GM19239 (cell line): Measurements from ENCODE around the gene MAD1L1.
A peak's percentile ranks its signal among the peaks of the same experiment; 100 is the strongest.

Experiments used
- DNase-seq: peaks from one replicate; pipeline ENCODE4 v3.0.0; 2011; ENCODE audit warnings: low spot score; ENCODE audit not compliant: insufficient read length
- FAIRE-seq: peaks from 2 replicates; lab custom pipeline; 2011; peaks lifted over from hg19 to GRCh38; lab: Jason Lieb, UNC

The MAD1L1 gene

DNA sequence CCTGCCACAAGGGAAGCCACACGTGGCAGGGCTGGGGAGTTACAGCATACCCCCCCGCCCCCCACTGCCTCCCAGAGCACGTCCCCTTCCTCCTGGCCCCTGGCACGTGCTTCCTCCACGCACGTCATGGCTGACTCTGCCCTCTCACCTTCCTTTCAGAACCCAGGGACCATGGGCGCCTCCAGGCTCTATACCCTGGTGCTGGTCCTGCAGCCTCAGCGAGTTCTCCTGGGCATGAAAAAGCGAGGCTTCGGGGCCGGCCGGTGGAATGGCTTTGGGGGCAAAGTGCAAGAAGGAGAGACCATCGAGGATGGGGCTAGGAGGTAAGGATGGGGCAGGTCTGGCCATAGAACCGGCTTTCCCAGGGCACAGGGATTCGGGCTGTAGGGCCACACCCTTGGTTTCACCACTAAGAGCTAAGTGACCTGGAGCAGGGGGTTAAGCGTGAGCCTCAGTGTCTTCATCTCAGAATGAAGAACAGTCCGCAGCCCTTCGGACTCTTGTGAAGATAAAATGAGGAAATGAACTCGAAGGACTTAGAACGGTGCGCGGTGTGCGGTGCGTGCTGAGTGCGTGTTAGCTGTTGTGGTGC, 11.8 kb upstream of the MAD1L1 start:
- no peak for FAIRE-seq
- DNase-seq = no peak

DNA sequence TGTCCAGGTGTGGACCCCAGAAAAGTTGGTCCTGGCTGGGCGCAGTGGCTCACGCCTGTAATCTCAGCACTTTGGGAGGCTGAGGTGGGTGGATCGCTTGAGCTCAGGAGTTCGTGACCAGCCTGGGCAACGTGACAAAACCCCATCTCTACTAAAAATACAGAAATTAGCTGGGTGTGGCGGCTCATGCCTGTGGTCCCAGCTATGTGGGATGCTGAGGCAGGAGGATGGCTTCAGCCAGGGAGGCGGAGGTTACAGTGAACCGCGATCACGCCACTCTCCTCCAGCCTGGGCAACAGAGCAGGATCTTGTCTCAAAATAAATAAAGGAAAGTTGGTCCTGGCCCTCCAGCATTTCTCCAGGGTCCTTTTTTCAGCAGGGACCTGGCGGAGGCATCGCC, 10.7 kb upstream of the MAD1L1 start:
- DNase-seq = no peak
- no peak for FAIRE-seq

DNA sequence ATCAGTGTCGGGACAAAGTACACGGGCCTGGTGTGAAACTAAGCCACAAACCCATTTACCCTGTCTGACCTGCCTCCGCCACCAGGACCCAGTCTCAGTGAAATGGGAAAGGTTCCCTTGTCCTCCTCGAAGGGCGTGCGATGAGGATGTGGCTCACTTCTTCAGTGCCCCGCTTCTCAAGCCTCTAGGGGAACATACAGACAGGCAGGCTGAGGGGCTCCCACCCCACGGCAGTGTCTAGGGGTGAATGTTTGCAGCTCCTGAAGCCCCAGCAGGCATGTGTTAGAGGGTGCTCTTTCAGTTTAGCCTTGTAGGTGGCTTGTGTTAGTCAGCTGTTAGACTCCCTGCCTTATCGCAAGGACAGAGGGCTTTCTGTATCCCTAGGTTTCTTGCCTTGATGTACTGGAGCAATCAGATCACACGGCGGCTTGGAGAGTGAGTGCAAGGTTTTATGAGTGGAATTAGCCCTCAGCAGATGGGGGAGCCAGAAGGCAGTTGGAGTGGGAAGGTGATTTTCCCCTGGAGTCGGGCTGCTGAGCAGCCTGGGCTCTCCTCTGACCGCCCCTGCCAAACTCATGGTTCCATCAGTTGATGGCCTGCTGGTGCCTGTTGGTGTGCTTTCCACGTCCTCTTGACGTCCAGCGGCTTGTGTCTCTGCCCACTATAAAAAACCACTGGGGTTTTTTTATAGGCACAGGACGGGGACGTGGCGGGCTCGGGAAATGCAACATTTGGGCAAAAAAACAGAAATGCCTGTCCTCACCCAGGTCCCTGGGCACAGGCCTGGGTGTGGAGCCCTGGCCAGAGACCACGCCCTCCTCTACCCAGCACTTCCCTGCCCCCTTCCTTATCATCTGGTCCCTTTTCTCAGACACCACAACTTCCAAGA, 10.0 kb upstream of the MAD1L1 start:
- DNase-seq (no peak), FAIRE-seq (peak; percentile 75)

DNA sequence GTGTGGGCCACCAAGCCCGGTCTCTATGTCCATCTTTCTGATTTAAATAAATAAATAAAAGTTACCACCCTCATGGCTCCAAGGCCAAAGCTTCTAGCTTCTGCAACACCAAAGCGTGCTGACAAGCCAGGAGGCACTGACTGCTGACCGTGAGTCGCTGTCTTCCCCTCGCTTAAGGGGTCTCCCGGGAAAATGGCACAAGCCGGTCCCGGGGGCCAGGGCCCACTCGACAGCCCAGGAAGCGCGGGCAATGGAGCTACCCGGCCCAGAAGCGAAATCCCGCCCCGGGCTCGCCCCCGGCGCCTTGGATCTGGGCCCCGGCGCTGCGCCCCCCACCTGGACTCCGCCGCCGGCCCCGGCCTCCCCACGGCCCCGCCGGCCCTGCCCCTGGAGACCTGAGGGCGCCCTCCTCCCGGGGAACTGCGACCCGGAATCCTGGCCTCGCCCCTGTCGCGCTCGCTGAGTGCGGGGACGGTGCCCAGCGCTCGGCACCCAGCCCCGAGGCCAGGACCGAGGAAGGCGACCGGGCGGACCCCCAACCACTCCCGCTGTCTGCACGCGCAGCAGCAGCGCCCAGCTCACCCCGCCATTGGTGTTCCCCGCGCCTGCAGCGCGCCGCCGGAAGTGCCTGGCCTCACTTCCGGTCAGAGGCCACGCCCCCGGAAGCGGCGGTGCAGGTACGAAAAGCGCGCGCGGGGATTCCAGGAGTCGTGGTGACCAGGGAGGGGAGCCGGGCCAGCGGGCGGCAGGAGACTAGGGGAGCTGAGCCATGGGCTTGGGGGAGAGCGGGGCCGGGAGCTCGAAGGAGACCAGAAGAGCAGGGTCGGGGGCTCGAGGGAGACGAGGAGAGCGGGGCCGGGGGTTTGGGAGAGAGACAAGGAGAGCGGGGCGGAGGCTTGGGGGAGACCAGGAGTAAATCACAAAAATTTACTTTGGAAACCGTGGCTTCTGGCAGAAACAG, 9.1 kb upstream of the MAD1L1 start, which contains the start of the genes MRM2 and NUDT1:
Gene MRM2, minus strand, starts transcription at position 626 of the 961 bp plus-strand sequence. Its CDS starts 36 bp downstream, at position 590.
Gene NUDT1, plus strand, starts transcription at position 647 of the 961 bp plus-strand sequence. CDS start 2,349 bp downstream, outside the sequence.
- DNase-seq (peak; percentile 83), FAIRE-seq (peak; percentile 91)

- DNase-seq (no peak), FAIRE-seq (no peak)
These were observed 6.5 kb upstream of the MAD1L1 start for GRCh38 chr7:2239242-2239641.

DNA sequence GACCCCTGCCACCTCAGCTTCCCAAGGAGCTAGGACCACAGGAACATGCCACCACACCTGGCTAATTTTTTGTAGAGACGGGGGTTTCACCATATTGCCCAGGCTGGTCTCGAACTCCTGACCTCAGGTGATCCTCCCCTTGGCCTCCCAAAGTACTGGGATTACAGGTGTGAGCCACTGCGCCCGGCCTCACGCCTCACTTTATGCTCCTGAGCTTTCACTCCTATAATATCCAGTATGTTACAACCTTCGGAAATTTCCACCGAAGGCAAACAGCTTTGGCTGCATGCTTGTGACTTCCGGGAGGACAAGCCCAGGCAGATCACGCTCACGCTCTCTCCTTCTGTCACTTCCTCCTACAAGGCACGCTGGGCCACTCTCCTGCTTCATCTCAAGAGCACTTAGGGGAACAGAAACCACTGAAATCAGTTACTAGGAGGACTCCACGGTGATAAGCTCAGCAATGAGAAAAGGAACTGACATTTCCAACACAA, 4.4 kb upstream of the MAD1L1 start:
- DNase-seq (peak; percentile 86), FAIRE-seq (peak; percentile 97)

GRCh38 chr7:2233926-2234325, 1.2 kb upstream of the MAD1L1 start:
- FAIRE-seq (no peak), DNase-seq (no peak)

- DNase-seq = no peak
- no peak for FAIRE-seq
These were observed 566 bp downstream of the MAD1L1 start for GRCh38 chr7:2231992-2232765.

DNA sequence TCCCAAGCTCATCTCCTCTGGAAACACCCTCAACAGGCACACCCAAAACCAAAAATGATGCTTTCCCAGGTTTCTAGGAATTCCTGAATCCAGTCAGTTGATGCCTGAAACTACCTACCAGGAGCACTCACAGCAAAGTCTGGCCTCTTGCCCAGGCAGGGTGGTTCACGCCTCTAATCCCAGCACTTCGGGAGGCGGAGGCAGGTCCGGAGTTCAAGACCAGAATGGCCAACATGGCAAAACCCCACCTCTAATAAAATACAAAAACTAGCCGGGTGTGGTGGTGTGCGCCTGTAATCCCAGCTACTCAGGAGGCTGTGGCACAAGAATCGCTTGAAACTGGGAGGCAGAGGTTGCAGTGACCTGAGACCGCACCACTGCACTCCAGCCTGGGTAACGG, 1.9 kb downstream of the MAD1L1 start:
- FAIRE-seq = no peak
- no peak for DNase-seq

- no peak for DNase-seq
- no peak for FAIRE-seq
These were observed 2.5 kb downstream of the MAD1L1 start for GRCh38 chr7:2230226-2230625.

DNA sequence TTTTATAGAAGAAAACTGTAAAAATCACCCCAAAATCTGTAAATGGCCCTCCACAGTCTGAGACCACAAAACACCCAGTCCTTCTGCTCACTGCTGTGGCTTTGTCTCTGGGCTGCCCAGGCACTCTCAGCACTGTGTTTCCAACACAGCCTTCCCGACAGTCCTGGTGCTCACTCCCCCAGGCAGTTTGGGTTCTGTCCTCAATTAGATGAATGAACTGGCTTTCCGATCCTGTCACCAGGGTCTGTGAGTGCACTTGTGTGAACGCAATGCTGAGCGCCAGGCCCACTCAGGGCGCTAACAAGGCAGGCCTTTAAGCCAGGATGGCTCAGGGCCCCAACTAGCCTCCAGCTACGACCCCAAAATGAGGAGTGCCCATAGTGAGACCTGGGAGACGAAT, 3.3 kb downstream of the MAD1L1 start:
- DNase-seq = no peak
- no peak for FAIRE-seq

GRCh38 chr7:2228921-2229320, 3.8 kb downstream of the MAD1L1 start:
- DNase-seq (no peak), FAIRE-seq (no peak)

DNA sequence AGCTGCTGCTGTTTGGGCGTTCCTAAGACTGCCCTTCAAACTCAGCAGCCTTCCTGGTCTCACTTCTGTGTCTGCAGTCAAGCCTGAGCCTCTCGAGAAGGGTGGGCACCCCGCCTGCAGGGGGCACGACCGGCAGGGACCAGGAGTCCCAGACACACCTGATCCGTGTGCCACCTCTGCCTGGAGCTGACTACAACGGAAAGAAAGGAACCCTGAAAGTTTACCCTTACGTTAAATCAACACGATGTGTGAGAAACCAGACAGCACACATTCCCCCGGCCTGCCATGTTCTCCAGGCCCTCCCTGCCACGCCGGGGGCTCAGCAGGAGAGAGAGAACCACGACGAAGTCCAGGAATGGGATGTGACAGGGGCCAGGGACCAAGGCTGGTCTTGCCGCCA, 5.0 kb downstream of the MAD1L1 start:
- FAIRE-seq (no peak), DNase-seq (no peak)

GRCh38 chr7:2225830-2226229, 6.9 kb downstream of the MAD1L1 start:
- FAIRE-seq (no peak), DNase-seq (no peak)

- DNase-seq = no peak
These were observed 7.4 kb downstream of the MAD1L1 start for GRCh38 chr7:2225336-2225735.

GRCh38 chr7:2224934-2225333, 7.8 kb downstream of the MAD1L1 start:
- no peak for FAIRE-seq
- no peak for DNase-seq

More at GRCh38 chr7:2225336-2225735, 7.4 kb downstream of the MAD1L1 start:
- no peak for FAIRE-seq

DNA sequence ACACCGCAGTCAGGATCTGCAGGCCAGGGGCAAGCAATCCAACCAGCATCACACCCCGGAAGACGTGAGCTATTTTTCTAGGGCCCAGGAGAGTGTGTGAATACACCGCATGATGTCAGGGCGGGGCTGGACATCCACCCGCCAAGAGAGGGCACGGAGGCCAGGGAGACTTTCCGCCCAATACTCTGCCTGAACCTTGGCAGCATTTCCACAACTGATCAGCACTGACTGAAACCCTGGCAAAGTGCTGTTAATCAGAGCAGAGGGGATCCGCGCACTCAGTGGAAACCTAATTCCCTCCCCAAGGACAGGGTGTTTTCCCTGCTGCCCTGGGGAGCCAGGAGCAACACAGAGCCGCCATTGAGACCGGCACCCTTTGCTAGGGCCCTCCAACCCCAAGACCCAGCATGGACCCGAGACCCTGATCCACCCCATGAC, 8.2 kb downstream of the MAD1L1 start:
- FAIRE-seq (no peak), DNase-seq (no peak)

DNA sequence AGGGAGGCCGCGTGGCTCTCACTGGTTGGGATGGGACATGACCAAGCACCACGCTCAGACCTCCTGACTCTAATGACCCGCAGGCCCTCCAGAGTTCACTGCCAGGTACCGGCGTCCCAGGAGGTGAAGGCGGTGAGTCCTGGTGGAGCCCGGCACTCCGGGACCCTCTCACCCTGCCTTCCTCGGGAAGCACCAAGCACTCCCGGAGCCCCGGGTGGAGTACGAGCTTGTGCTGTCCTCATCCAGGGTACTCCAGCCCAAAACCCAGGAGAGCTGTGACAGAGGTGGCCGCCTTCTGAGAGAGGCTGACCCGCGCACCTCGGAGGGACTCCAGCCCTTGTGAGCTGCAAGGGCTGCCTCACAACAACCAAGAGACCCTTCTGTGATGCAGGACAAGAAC, 9.4 kb downstream of the MAD1L1 start:
- DNase-seq (no peak), FAIRE-seq (no peak)

DNA sequence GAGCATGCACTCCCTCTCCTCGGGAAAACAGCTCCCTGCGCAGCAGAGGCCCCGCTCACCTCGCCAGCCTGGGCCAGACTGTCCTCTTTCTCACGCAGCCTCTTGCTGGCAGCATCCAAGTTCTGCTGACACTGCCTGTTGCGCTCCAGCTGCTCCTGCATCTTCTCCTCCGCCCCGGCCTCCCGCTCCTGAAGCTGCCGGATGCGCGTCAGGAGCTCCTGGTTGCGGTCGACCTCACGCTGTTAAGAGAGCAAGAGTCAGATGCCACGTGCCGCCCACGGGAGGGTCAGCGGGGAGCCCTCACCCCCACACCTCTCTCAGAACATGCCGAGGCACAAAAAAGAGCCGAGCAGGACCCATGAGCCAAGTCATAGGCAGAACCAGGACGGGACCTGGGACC, 10.2 kb downstream of the MAD1L1 start:
- FAIRE-seq = no peak

More for the DNA sequence above, 10.2 kb downstream of the MAD1L1 start:
- no peak for DNase-seq
